Measurements from ENCODE around the gene CPA2. TPM values are rescaled to one million over a fixed set of nuclear protein-coding genes. Genes with fewer than 3 reads are reported as not detected.

Gene CPA2
- polyA plus RNA-seq, 1 donor (not counting 4 experiments of a cell fraction or from before 2014, with no cell fraction given): 0.33 TPM

GRCh38 chr7:130305433-130306042, 38.9 kb downstream of the CPA2 start:
- Histone ChIP-seq H3K9me1 (ENCODE audit: control insufficient read depth, extremely low read depth, insufficient read depth, low read length) (no peaks in the 10 kb centered on the region), H3K4me1 (ENCODE audit: control insufficient read depth, extremely low read depth, insufficient read depth, low read length) (no peaks in the 10 kb centered on the region), H3K27me3 (ENCODE audit: control insufficient read depth, extremely low read depth, insufficient read depth, low read length) (no peaks in the 10 kb centered on the region), H3K27ac (ENCODE audit: control insufficient read depth, insufficient read depth, low read length) (no peak overlapping the region), H3K4me2 (ENCODE audit: control insufficient read depth, extremely low read depth, insufficient read depth, low read depth, low read length) (no peak overlapping the region), H3K79me2 (ENCODE audit: control insufficient read depth, insufficient read depth, low read length) (no peaks in the 10 kb centered on the region), H2AFZ (ENCODE audit: control insufficient read depth, low read length) (no peak overlapping the region), H3K9me3 (ENCODE audit: control insufficient read depth, low read depth, low read length) (no peaks in the 10 kb centered on the region), H3K36me3 (ENCODE audit: control insufficient read depth in 2 of 2, extremely low read depth in 1 of 2, insufficient read depth in 2 of 2, low read length in 2 of 2) (peaks cover 34 to 43% of the 10 kb centered on the region in 2 experiments), H3K4me3 (ENCODE audit: control insufficient read depth in 2 of 3, extremely low read depth in 1 of 3, insufficient read depth in 2 of 3, low read depth in 1 of 3, low read length in 3 of 3) (no peak overlapping the region), H4K20me1 (ENCODE audit: control insufficient read depth, extremely low read depth, insufficient read depth, low read length) (no peaks in the 10 kb centered on the region), H3K9ac (ENCODE audit: control insufficient read depth, extremely low read depth, insufficient read depth, low read length) (no peak overlapping the region)
- dilution Hi-C loops (cut with MboI; ENCODE audit: extremely low pct_ligation_motif_present, low sequenced_read_pairs): no loop called here
- FAIRE-seq (no peak), DNase-seq (ENCODE audit: low read depth, low spot score) (no peak)
- TF ChIP-seq CTCF (optimal IDR thresholded peaks at IDR 0.05 in 1 of 3, IDR thresholded peaks at IDR 0.05 in 1 of 3, conservative IDR thresholded peaks at IDR 0.05 in 1 of 3; ENCODE audit: extremely low read depth in 1 of 3, insufficient read depth in 2 of 3, low read length in 3 of 3): no peak
- TF ChIP-seq EZH2 (IDR thresholded peaks at IDR 0.05; ENCODE audit: low read length): no peak

GRCh38 chr7:130309986-130310385, 43.3 kb downstream of the CPA2 start:
- no peak overlapping the region for H3K27ac ChIP-seq (ENCODE audit: control insufficient read depth, insufficient read depth, low read length)
- dilution Hi-C loops (cut with MboI; ENCODE audit: extremely low pct_ligation_motif_present, low sequenced_read_pairs): no loop called here
- H3K36me3 ChIP-seq (ENCODE audit: control insufficient read depth in 2 of 2, extremely low read depth in 1 of 2, insufficient read depth in 2 of 2, low read length in 2 of 2): peaks cover 39 to 52% of the 10 kb centered on the region in 2 experiments
- H3K9ac ChIP-seq (ENCODE audit: control insufficient read depth, extremely low read depth, insufficient read depth, low read length): no peak overlapping the region
- H3K4me3 ChIP-seq (ENCODE audit: control insufficient read depth in 2 of 3, extremely low read depth in 1 of 3, insufficient read depth in 2 of 3, low read depth in 1 of 3, low read length in 3 of 3): no peak overlapping the region
- no peak overlapping the region for H3K4me2 ChIP-seq (ENCODE audit: control insufficient read depth, extremely low read depth, insufficient read depth, low read depth, low read length)
- H2AFZ ChIP-seq (ENCODE audit: control insufficient read depth, low read length): no peak overlapping the region
- no peaks in the 10 kb centered on the region for H3K9me3 ChIP-seq (ENCODE audit: control insufficient read depth, low read depth, low read length)
- no peaks in the 10 kb centered on the region for H3K27me3 ChIP-seq (ENCODE audit: control insufficient read depth, extremely low read depth, insufficient read depth, low read length)
- FAIRE-seq (no peak), DNase-seq (ENCODE audit: low read depth, low spot score) (no peak)
- no peaks in the 10 kb centered on the region for H3K4me1 ChIP-seq (ENCODE audit: control insufficient read depth, extremely low read depth, insufficient read depth, low read length)
- TF ChIP-seq CTCF (optimal IDR thresholded peaks at IDR 0.05 in 1 of 3, IDR thresholded peaks at IDR 0.05 in 1 of 3, conservative IDR thresholded peaks at IDR 0.05 in 1 of 3; ENCODE audit: extremely low read depth in 1 of 3, insufficient read depth in 2 of 3, low read length in 3 of 3) (no peak), EZH2 (IDR thresholded peaks at IDR 0.05; ENCODE audit: low read length) (no peak)
- no peaks in the 10 kb centered on the region for H3K9me1 ChIP-seq (ENCODE audit: control insufficient read depth, extremely low read depth, insufficient read depth, low read length)
- no peaks in the 10 kb centered on the region for H3K79me2 ChIP-seq (ENCODE audit: control insufficient read depth, insufficient read depth, low read length)
- no peaks in the 10 kb centered on the region for H4K20me1 ChIP-seq (ENCODE audit: control insufficient read depth, extremely low read depth, insufficient read depth, low read length)

Measured in keratinocyte (primary cell).